Testis (tissue), 3 donors: Measurements from ENCODE around the gene SLC16A11. TPM values are rescaled to one million over a fixed set of nuclear protein-coding genes. Genes with fewer than 3 reads are reported as not detected.

Experiments
- DNase-seq: peaks from one replicate; pipeline ENCODE4 v3.0.0-alpha.2; 2019
- H3K27ac ChIP-seq, 2 donors: fragments of 200-600 bp; sonication (generic); one replicate each; pipeline ENCODE4 v1.5.1; 2019
- H3K27me3 ChIP-seq: fragments of 200-600 bp; sonication (generic); one replicate; pipeline ENCODE4 v1.5.1; 2019
- H3K36me3 ChIP-seq: fragments of 200-600 bp; sonication (generic); one replicate; pipeline ENCODE4 v1.5.1; 2017; ENCODE audit warnings: low read depth; ENCODE audit errors: missing control alignments
- H3K4me1 ChIP-seq: fragments of 200-600 bp; sonication (generic); one replicate; pipeline ENCODE4 v1.5.1; 2019
- H3K4me3 ChIP-seq, 2 donors: fragments of 200-600 bp; sonication (generic); one replicate each; pipeline ENCODE4 v1.5.1; 2017 to 2019
- H3K9me3 ChIP-seq: fragments of 200-600 bp; sonication (generic); one replicate; pipeline ENCODE4 v1.5.1; 2017
- POLR2A ChIP-seq: fragments of 450-650 bp; IDR thresholded peaks from one replicate; pipeline ENCODE4 v1.6.1; 2017; ENCODE audit warnings: antibody characterized with exemption, mild to moderate bottlenecking, moderate library complexity
- WGBS, 2 donors: methylation state at CpG; one replicate each; pipeline ENCODE4 v1.1.5; 2018; 5-methylcytosine and 5-hydroxymethylcytosine counted together
- intact Hi-C: fragments of 100-400 bp; cut with DNase I; formaldehyde crosslinking; loops from one replicate; pipeline ENCODE4 v1.15.1; 2023; ENCODE audit warnings: low total_unique reads
- polyA plus RNA-seq: library from polyadenylated mRNA; stranded (reverse); fragments of 350-450 nt; fragmentation: Illumina TruSeq; extraction: RNeasy Lipid Tissue Mini Kit (QIAGEN cat#74804); gene quantifications from one replicate; pipeline ENCODE4 v1.2.3, GENCODE V29; 2014; ENCODE audit warnings: low read depth, low replicate concordance; ENCODE audit not compliant: insufficient read depth
- total RNA-seq, 2 donors: library from RNA; depleted of rRNA; stranded (reverse); fragments of >200 nt; gene quantifications; one replicate each; pipeline ENCODE4 v1.2.3, GENCODE V29; 2016
- TF ChIP-seq, protein P1 (sequence below), 3 experiments: fragments of 450-650 bp in 2 of 3; fragments of 200-600 bp in 1 of 3; sonication (generic) in 1 of 3; IDR thresholded peaks; one replicate each; pipeline ENCODE4 v1.5.1; 2016 to 2019; ENCODE audit warnings: antibody characterized with exemption in 3 of 3, mild to moderate bottlenecking in 2 of 3, moderate library complexity in 1 of 3

The SLC16A11 gene
- total and polyA plus RNA-seq, 3 donors from 2014 or later = 0.55 to 3.0 (median 2.0) TPM

DNA sequence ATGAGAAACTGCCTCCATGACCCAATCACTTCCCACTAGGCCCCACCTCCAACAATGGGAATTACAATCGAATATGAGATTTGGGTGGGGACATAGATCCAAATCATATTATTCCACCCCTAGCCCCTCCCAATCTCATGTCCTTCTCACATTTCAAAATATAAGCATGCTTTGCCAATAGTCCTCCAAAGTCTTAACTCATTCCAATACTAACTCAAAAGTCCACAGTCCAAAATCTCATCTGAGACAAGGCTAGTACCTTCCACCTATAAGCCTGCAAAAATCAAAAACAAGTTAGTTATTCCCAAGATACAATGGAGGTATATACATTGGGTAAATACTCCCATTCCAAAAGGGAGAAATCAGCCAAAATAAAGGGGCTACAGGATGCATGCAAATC, 23.3 kb upstream of the SLC16A11 start:
- Histone ChIP-seq H3K27ac (no peak overlapping the region), H3K4me3 (no peak overlapping the region), H3K4me1 (no peaks in the 10 kb centered on the region), H3K36me3 (no peaks in the 10 kb centered on the region), H3K27me3 (no peaks in the 10 kb centered on the region), H3K9me3 (no peaks in the 10 kb centered on the region)
- TF ChIP-seq, protein P1, sequence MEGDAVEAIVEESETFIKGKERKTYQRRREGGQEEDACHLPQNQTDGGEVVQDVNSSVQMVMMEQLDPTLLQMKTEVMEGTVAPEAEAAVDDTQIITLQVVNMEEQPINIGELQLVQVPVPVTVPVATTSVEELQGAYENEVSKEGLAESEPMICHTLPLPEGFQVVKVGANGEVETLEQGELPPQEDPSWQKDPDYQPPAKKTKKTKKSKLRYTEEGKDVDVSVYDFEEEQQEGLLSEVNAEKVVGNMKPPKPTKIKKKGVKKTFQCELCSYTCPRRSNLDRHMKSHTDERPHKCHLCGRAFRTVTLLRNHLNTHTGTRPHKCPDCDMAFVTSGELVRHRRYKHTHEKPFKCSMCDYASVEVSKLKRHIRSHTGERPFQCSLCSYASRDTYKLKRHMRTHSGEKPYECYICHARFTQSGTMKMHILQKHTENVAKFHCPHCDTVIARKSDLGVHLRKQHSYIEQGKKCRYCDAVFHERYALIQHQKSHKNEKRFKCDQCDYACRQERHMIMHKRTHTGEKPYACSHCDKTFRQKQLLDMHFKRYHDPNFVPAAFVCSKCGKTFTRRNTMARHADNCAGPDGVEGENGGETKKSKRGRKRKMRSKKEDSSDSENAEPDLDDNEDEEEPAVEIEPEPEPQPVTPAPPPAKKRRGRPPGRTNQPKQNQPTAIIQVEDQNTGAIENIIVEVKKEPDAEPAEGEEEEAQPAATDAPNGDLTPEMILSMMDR (IDR thresholded peaks at IDR 0.05) = no peak
- no peak for TF ChIP-seq POLR2A
- WGBS, 2 donors = 81 to 89% methylated on average over 1 of the region's 1 CpG
- DNase-seq = no peak
- intact Hi-C loops = no loop called here

DNA sequence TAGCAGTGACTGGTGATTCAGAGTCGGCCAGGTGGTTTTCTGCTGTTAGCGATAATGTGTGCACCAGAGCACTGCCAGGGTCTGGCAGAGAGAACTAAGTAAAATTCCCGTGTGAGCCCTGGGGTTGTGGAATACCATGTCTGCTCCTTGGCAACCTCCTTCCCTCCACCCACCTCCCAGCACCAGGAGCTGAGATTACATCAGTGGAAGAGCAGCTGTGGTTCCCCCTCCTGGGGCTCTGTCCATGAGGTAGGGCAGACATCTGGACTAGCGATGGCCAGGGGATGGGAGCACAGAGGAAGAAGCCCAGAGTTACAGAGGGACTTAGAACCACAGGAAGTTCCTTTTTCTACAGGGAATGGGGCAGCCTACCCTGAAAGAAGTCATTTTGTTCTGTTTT, 20.4 kb upstream of the SLC16A11 start:
- intact Hi-C loops = no loop called here
- Histone ChIP-seq H3K27me3 (no peaks in the 10 kb centered on the region), H3K36me3 (no peaks in the 10 kb centered on the region), H3K9me3 (no peaks in the 10 kb centered on the region), H3K4me3 (no peak overlapping the region), H3K4me1 (no peaks in the 10 kb centered on the region), H3K27ac (no peak overlapping the region)
- WGBS, 2 donors = 73 to 76% methylated on average over 3 to 4 of the region's 4 CpGs
- no peak for DNase-seq
- TF ChIP-seq, protein P1 (IDR thresholded peaks at IDR 0.05) = no peak
- TF ChIP-seq POLR2A = no peak

DNA sequence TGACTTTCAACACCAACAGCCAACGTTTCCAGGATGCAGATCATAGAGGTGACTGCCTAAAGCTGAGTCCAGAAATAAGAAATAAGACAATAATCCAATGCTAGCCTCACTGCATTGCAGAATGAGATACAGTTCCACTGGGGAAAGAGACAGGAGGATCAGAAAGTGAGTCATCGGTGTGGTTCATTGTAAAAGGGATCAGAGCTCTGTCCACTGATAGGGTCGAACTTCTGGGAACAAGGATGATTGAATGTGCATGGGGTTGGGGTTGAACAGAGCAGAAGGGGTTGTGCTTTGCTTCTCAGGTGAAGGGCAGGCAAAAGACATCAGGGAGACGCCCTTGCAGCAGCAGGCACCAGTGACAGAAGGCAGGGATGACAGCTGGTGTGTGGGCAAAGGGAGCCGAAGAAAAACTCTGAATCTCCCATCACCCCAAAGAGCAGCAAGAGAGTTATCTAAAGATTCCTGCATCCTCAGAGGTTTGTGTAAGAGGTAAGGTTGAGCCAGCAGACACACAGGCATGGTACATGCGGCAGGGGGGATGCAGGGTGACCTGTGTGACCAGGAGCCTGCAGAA, 19.7 kb upstream of the SLC16A11 start:
- TF ChIP-seq POLR2A = no peak
- TF ChIP-seq, protein P1 (IDR thresholded peaks at IDR 0.05) = no peak
- no peak overlapping the region for H3K4me3 ChIP-seq
- no peaks in the 10 kb centered on the region for H3K36me3 ChIP-seq
- H3K9me3 ChIP-seq = no peaks in the 10 kb centered on the region
- WGBS, 2 donors = 78 to 84% methylated on average over 6 of the region's 6 CpGs
- intact Hi-C loops = no loop called here
- H3K4me1 ChIP-seq = no peaks in the 10 kb centered on the region
- H3K27me3 ChIP-seq = no peaks in the 10 kb centered on the region
- no peak for DNase-seq
- no peak overlapping the region for H3K27ac ChIP-seq

DNA sequence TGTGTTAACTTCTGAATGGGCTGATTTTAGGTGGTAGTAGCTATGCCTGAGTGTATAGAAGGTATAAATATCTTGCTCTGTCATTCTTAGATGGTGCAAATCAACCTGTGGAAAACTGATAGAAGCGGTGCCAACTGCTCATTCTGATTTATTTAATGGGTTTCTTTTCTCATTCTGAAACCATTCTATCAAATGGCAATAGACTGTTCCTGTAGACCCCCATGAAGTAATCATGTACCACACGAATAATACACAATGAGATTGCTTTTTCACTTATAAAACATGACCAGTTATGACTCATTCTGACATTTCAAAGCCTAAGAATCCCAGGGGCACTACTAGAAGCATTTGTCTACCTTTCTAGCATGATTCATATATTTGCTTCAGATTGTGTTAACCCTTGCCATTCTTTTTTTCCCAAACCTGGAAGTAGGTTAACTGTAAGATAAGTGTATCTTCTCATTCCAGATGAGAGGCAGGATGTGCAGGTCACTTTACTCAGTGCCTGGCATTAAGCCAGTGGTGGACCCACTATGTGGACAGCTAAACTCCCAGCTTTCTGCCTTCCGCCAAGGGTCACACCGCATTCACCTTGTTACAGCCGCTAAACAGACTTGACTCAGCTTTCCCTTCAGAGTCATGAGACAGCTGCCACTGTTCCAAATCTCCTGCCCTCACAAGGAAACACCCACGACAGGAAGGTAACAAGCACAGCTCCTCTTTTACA, 16.4 kb upstream of the SLC16A11 start:
- WGBS, 2 donors = 55 to 56% methylated on average over 6 of the region's 6 CpGs
- no peaks in the 10 kb centered on the region for H3K36me3 ChIP-seq
- intact Hi-C loops = no loop called here
- no peaks in the 10 kb centered on the region for H3K4me1 ChIP-seq
- H3K9me3 ChIP-seq = no peaks in the 10 kb centered on the region
- no peak overlapping the region for H3K27ac ChIP-seq
- H3K27me3 ChIP-seq = no peaks in the 10 kb centered on the region
- TF ChIP-seq POLR2A = no peak
- TF ChIP-seq, protein P1 (IDR thresholded peaks at IDR 0.05) = no peak
- DNase-seq = no peak
- no peak overlapping the region for H3K4me3 ChIP-seq
